ENCODE measurements around the gene SH3GL1. TPM values are rescaled to one million over a fixed set of nuclear protein-coding genes. Genes with fewer than 3 reads are reported as not detected.

The SH3GL1 gene
- total and polyA plus RNA-seq, 7 donors, result 28.5 to 47.4 (median 33.9) TPM

GRCh38 chr19:4359627-4360000 lies 40.7 kb downstream of the SH3GL1 start:
- TF ChIP-seq EP300 (IDR thresholded peaks at IDR 0.05) (no peak), CTCF (IDR thresholded peaks at IDR 0.05) (no peak), POLR2AphosphoS5 (IDR thresholded peaks at IDR 0.05) (no peak)
- intact Hi-C loops (cut with DNase I), result no loop called here

GRCh38 chr19:4358709-4359626 lies 41.4 kb downstream of the SH3GL1 start:
- Histone ChIP-seq H3K4me1 (peaks cover 0 to 12% (median 5%) of the 10 kb centered on the region in 4 donors), H3K9me3 (no peaks in the 10 kb centered on the region), H3K27me3 (no peaks in the 10 kb centered on the region), H3K36me3 (peaks cover 19 to 74% (median 31%) of the 10 kb centered on the region in 4 donors), H3K27ac (peak overlapping the region in 1 of 4 donors; percentile 16), H3K4me3 (no peak overlapping the region)
- 88 to 91% methylated on average over 25 of the region's 25 CpGs for WGBS, 2 donors
- no peak for DNase-seq
- TF ChIP-seq POLR2AphosphoS5 (IDR thresholded peaks at IDR 0.05) (no peak), CTCF (IDR thresholded peaks at IDR 0.05) (no peak), EP300 (IDR thresholded peaks at IDR 0.05) (no peak), POLR2A (IDR thresholded peaks at IDR 0.05) (no peak)
- intact Hi-C loops (cut with DNase I), result no loop called here

More at GRCh38 chr19:4359627-4360000, 40.7 kb downstream of the SH3GL1 start:
- Histone ChIP-seq H3K4me3 (no peak overlapping the region), H3K9me3 (no peaks in the 10 kb centered on the region), H3K27me3 (no peaks in the 10 kb centered on the region), H3K27ac (peak overlapping the region in 2 of 4 donors; percentile 16 to 49), H3K4me1 (peaks cover 0 to 12% (median 5%) of the 10 kb centered on the region in 4 donors), H3K36me3 (peaks cover 20 to 73% (median 34%) of the 10 kb centered on the region in 4 donors)
- WGBS, 2 donors, result 82 to 86% methylated on average over 13 of the region's 13 CpGs
- DNase-seq, result peak; percentile 71

- no peaks in the 10 kb centered on the region for H3K9me3 ChIP-seq
- intact Hi-C loops (cut with DNase I), result no loop called here
- H3K27ac ChIP-seq, result no peak overlapping the region
- H3K4me3 ChIP-seq, result no peak overlapping the region
- H3K4me1 ChIP-seq, result peaks cover 0 to 12% (median 5%) of the 10 kb centered on the region in 4 donors
- DNase-seq, result peak; percentile 64
- peaks cover 9 to 68% (median 21%) of the 10 kb centered on the region in 4 donors for H3K36me3 ChIP-seq
- 92 to 94% methylated on average over 16 of the region's 16 CpGs for WGBS, 2 donors
- H3K27me3 ChIP-seq, result no peaks in the 10 kb centered on the region
- TF ChIP-seq EP300 (IDR thresholded peaks at IDR 0.05) (no peak), CTCF (IDR thresholded peaks at IDR 0.05) (no peak), POLR2A (IDR thresholded peaks at IDR 0.05) (no peak), POLR2AphosphoS5 (IDR thresholded peaks at IDR 0.05) (peak in 1 of 4 donors; percentile 11)
These were observed 42.4 kb downstream of the SH3GL1 start for GRCh38 chr19:4357921-4358326.

GRCh38 chr19:4357095-4357797 lies 43.1 kb downstream of the SH3GL1 start:
- H3K4me3 ChIP-seq, result no peak overlapping the region
- WGBS, 2 donors, result 88 to 90% methylated on average over 23 of the region's 23 CpGs
- peaks cover 0 to 12% (median 5%) of the 10 kb centered on the region in 4 donors for H3K4me1 ChIP-seq
- DNase-seq, result peak; percentile 65
- H3K36me3 ChIP-seq, result peaks cover 2 to 62% (median 16%) of the 10 kb centered on the region in 4 donors
- intact Hi-C loops (cut with DNase I), result no loop called here
- TF ChIP-seq CTCF (IDR thresholded peaks at IDR 0.05) (no peak), EP300 (IDR thresholded peaks at IDR 0.05) (no peak), POLR2A (IDR thresholded peaks at IDR 0.05) (no peak), POLR2AphosphoS5 (IDR thresholded peaks at IDR 0.05) (no peak)
- H3K27me3 ChIP-seq, result no peaks in the 10 kb centered on the region
- H3K27ac ChIP-seq, result no peak overlapping the region
- no peaks in the 10 kb centered on the region for H3K9me3 ChIP-seq

All from sigmoid colon (tissue), 7 donors.